KMS-11 (cell line): ENCODE results near the gene SARS2.
"Not testable (repeated sequence)": the region's sequence is repeated elsewhere in the genome, so short reads cannot be mapped to it uniquely, and the experiment has no call there.

ENCODE experiments used
- H2AFZ ChIP-seq: fragments of 200-600 bp; sonication (generic); 2 replicates; pipeline ENCODE4 v1.6.1; 2016; ENCODE audit warnings: antibody characterized with exemption, mixed run types, low read depth
- H3K27ac ChIP-seq: fragments of 200-600 bp; sonication (generic); 2 replicates; pipeline ENCODE4 v1.6.1; 2016; ENCODE audit warnings: mild to moderate bottlenecking, mixed run types
- H3K27me3 ChIP-seq: fragments of 200-600 bp; sonication (generic); 2 replicates; pipeline ENCODE4 v1.6.1; 2017; ENCODE audit warnings: mild to moderate bottlenecking, low read depth, mixed run types, moderate library complexity; ENCODE audit not compliant: insufficient read depth
- H3K36me3 ChIP-seq: fragments of 200-600 bp; sonication (generic); 2 replicates; pipeline ENCODE4 v1.6.1; 2017; ENCODE audit warnings: mild to moderate bottlenecking, mixed run types; ENCODE audit not compliant: insufficient read depth
- H3K4me1 ChIP-seq: fragments of 200-600 bp; sonication (generic); 2 replicates; pipeline ENCODE4 v1.6.1; 2016; ENCODE audit warnings: mild to moderate bottlenecking, low read depth, mixed run types; ENCODE audit not compliant: poor library complexity, severe bottlenecking
- H3K4me2 ChIP-seq: fragments of 200-600 bp; sonication (generic); 2 replicates; pipeline ENCODE4 v1.7.0; 2016; ENCODE audit warnings: mild to moderate bottlenecking, mixed run types
- H3K4me3 ChIP-seq: fragments of 200-600 bp; sonication (generic); IDR thresholded peaks from 2 replicates; pipeline ENCODE4 v1.6.1; 2017; ENCODE audit warnings: low read depth, low read length, mixed read lengths; ENCODE audit not compliant: insufficient read depth
- H3K79me2 ChIP-seq: fragments of 200-600 bp; sonication (generic); 2 replicates; pipeline ENCODE4 v1.6.1; 2016; ENCODE audit warnings: low read depth, mixed run types; ENCODE audit not compliant: insufficient read depth
- H3K9ac ChIP-seq: fragments of 200-600 bp; sonication (generic); 2 replicates; pipeline ENCODE4 v1.6.1; 2016; ENCODE audit warnings: mild to moderate bottlenecking, mixed run types
- H4K20me1 ChIP-seq: fragments of 200-600 bp; sonication (generic); 2 replicates; pipeline ENCODE4 v1.6.1; 2016; ENCODE audit warnings: mild to moderate bottlenecking, mixed run types; ENCODE audit not compliant: insufficient read depth
- CTCF ChIP-seq: fragments of 200-600 bp; sonication (generic); conservative IDR thresholded peaks from 2 replicates; pipeline ENCODE4 v1.6.1; 2017; ENCODE audit warnings: low read depth, mild to moderate bottlenecking, antibody characterized with exemption, low read length, moderate library complexity, mixed read lengths

Gene SARS2

GRCh38 chr19:38944981-38945506 is 14.5 kb upstream of the SARS2 start:
- Histone ChIP-seq H3K4me3 (no peak overlapping the region), H4K20me1 (no peaks in the 10 kb centered on the region), H3K27ac (no peak overlapping the region), H3K4me1 (no peaks in the 10 kb centered on the region), H3K9ac (no peak overlapping the region), H3K27me3 (peaks cover 17% of the 10 kb centered on the region; the same call in 1 of the 2 replicates), H2AFZ (no peak overlapping the region), H3K4me2 (no peak overlapping the region), H3K36me3 (no peaks in the 10 kb centered on the region), H3K79me2 (no peaks in the 10 kb centered on the region)
- no peak for TF ChIP-seq CTCF

- Histone ChIP-seq H3K4me1 (no peaks in the 10 kb centered on the region), H3K27ac (no peak overlapping the region), H2AFZ (no peak overlapping the region), H4K20me1 (no peaks in the 10 kb centered on the region), H3K79me2 (no peaks in the 10 kb centered on the region), H3K4me3 (no peak overlapping the region), H3K9ac (no peak overlapping the region), H3K4me2 (no peak overlapping the region), H3K27me3 (peaks cover 12% of the 10 kb centered on the region; the same call in 1 of the 2 replicates), H3K36me3 (no peaks in the 10 kb centered on the region)
- no peak for TF ChIP-seq CTCF
Measured at GRCh38 chr19:38942471-38943181, 12.1 kb upstream of the SARS2 start.

GRCh38 chr19:38941979-38942378 is 11.4 kb upstream of the SARS2 start:
- Histone ChIP-seq H3K4me2 (no peak overlapping the region), H3K4me3 (no peak overlapping the region), H2AFZ (no peak overlapping the region), H3K36me3 (no peaks in the 10 kb centered on the region), H3K9ac (no peak overlapping the region), H3K79me2 (no peaks in the 10 kb centered on the region), H3K27ac (no peak overlapping the region), H3K27me3 (peaks cover 6% of the 10 kb centered on the region; the same call in 1 of the 2 replicates), H4K20me1 (no peaks in the 10 kb centered on the region), H3K4me1 (no peaks in the 10 kb centered on the region)
- no peak for TF ChIP-seq CTCF

- not testable (repeated sequence) for H3K27ac ChIP-seq, H3K9ac ChIP-seq, H3K4me3 ChIP-seq, H3K79me2 ChIP-seq, H4K20me1 ChIP-seq, H3K27me3 ChIP-seq, H2AFZ ChIP-seq, H3K36me3 ChIP-seq, H3K4me2 ChIP-seq, H3K4me1 ChIP-seq
Measured at GRCh38 chr19:38941466-38941865, 10.9 kb upstream of the SARS2 start.

GRCh38 chr19:38939957-38940356 is 9.4 kb upstream of the SARS2 start:
- Histone ChIP-seq H3K27ac (no peak overlapping the region), H3K4me2 (no peak overlapping the region), H3K79me2 (no peaks in the 10 kb centered on the region), H3K36me3 (no peaks in the 10 kb centered on the region), H3K4me1 (no peaks in the 10 kb centered on the region), H3K4me3 (no peak overlapping the region), H3K9ac (no peak overlapping the region), H3K27me3 (no peaks in the 10 kb centered on the region; the same call in 1 of the 2 replicates), H2AFZ (no peak overlapping the region), H4K20me1 (no peaks in the 10 kb centered on the region)
- TF ChIP-seq CTCF = no peak
